ENCODE results near the gene MAST2.
"Not testable (repeated sequence)": the region's sequence is repeated elsewhere in the genome, so short reads cannot be mapped to it uniquely, and the experiment has no call there.

Gene MAST2

GRCh38 chr1:45949462-45949861, 146.1 kb downstream of the MAST2 start:
- not testable (repeated sequence) for FAIRE-seq

DNA sequence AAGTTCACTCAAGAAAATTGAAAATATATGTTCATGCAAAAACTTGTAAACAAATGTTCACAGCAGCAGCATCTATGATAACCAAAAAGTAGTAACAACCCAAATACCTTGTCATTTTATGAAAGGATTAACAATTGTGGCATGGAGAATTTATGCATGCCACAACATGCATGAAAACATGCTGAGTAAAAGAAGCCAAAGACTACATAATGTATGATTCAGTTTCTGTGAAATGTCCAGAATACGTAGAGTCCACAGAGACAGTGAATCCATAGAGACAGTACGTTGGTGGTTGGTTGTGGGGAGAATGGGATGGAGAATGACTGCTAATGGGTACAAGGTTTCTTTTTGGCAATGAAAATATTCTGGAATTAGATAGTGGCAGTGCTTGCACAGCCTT, 148.7 kb downstream of the MAST2 start:
- FAIRE-seq = no peak

GRCh38 chr1:45953934-45954847, 150.8 kb downstream of the MAST2 start:
- FAIRE-seq = peak; percentile 50

DNA sequence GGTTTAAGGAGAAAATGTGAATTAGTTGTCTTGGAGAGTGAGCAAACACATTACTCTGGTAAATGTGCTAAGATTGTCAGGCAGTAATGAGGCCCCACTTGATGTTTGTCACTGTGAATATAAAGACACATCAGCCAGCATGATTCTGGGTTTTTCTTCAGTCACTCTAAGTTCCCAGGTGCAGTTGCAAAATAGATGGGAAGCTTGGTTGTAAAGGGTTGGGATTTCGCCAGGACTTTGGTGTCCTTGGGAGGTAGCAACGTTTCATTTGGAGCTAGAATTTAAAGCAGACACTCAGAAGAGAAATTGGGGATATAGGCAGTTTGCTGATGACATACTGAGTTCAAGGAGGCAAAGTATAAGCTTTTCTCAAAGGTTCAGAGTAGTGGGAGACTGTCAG, 154.3 kb downstream of the MAST2 start:
- FAIRE-seq = no peak

DNA sequence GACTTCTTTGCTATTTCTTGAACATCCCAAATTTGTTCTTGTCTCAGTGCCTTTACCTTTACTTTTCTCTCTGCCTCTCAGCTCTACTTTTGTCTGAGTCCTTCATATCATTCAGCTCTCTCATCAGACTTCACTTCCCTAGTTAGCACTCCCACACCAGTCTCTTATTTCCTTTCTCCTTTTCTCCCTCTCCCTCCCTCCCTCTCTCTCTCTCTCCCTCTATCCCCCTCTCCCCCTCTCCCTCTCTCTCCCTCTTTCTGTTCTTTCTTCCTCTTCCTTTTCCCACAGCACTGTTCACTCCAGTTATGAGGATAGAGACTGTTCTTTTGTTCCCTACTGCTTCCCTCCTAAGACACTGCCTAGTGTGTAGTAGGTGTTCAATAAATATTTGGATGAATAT, 154.9 kb downstream of the MAST2 start:
- FAIRE-seq = no peak

GRCh38 chr1:45960930-45961715, 157.7 kb downstream of the MAST2 start:
- FAIRE-seq = no peak

- FAIRE-seq = not testable (repeated sequence)
Measured at GRCh38 chr1:45961936-45962335, 158.5 kb downstream of the MAST2 start.

DNA sequence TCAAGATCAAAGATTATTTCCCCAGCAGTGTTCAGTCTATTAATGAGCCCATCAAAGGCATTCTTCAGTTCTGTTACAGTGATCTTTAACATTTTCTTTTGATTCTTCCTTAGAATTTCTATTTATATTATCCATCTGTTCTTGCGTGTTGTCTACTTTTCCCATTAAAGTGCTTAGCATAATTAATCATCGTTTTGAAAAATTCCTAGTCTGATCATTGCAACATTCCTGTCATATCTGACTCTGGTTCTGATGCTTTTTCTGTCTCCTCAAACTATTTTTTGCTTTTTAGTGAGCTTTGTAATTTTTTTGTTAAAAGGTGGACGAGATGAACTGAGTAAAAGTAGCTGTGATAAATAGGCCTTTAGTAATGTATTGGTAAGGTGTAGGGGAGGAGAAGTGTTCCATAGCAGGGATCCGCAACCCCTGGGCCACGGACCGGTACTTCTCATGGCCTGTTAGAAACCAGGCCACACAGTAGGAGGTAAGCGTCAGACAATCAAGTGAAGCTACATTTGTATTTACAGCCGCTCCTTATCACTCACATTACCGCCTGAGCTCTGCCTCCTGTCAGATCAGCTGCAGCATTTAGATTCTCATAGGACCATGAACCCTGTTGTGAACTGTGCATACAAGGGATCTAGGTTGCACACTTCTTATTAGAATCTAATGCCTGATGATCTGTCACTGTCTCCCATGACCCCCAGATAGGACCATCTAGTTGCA, 165.7 kb downstream of the MAST2 start:
- FAIRE-seq = no peak

DNA sequence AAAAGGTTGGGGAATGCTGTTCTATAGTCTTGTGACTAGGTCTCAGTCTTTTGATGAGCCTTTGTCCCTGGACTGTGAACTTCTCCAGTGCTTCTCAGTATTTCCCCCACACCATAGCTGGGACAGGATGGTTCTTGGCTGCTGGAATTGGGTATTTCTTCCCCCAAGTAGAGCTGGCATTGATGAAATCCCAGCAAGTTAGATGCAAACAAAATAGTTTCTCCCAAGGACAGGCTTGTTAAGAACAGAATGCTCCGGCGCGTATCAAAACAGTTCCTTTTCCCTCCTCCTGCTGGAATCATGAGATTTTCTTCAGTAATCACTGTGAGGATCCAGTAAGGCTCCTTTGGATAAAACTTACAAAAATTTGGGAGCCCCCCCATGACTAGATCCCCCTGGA, 166.5 kb downstream of the MAST2 start:
- FAIRE-seq = no peak

- no peak for FAIRE-seq
Measured at GRCh38 chr1:45971335-45971734, 167.9 kb downstream of the MAST2 start.

GRCh38 chr1:45971922-45972531, 168.6 kb downstream of the MAST2 start:
- no peak for FAIRE-seq

GRCh38 chr1:45972621-45973020, 169.2 kb downstream of the MAST2 start:
- FAIRE-seq = no peak

GRCh38 chr1:45973121-45973520, 169.7 kb downstream of the MAST2 start:
- no peak for FAIRE-seq

GRCh38 chr1:45974541-45975269, 171.3 kb downstream of the MAST2 start:
- no peak for FAIRE-seq

GRCh38 chr1:45976623-45977022, 173.2 kb downstream of the MAST2 start:
- FAIRE-seq = no peak

GRCh38 chr1:45979074-45979777, 175.8 kb downstream of the MAST2 start:
- no peak for FAIRE-seq

- no peak for FAIRE-seq
Measured at GRCh38 chr1:45979778-45980176, 176.4 kb downstream of the MAST2 start.

- no peak for FAIRE-seq
Measured at GRCh38 chr1:45982359-45982758, 178.9 kb downstream of the MAST2 start.

GRCh38 chr1:45983967-45984366, 180.6 kb downstream of the MAST2 start:
- no peak for FAIRE-seq

DNA sequence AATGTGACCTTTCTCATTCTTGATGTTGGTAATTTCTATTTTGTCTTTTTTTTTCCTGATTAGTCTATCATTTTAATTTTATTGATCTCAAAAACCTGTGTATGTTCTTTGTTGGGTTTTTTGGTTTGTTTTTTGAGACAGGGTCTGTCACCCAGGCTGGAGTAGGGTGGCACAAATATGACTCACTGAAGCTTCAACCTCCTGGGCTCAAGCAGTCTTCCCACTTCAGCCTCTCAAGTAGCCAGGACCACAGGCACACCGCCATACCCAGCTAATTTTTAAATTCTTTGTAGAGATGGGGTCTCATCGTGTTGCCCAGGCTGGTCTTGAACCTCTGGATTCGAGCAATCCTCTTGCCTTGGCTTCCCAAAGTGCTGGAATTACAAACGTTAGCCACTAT, 183.8 kb downstream of the MAST2 start:
- no peak for FAIRE-seq

- no peak for FAIRE-seq
Measured at GRCh38 chr1:45989249-45989648, 185.8 kb downstream of the MAST2 start.

GRCh38 chr1:45994423-45994822, 191.0 kb downstream of the MAST2 start:
- FAIRE-seq = no peak

All from TTC549 (cell line).